Prostate gland (tissue), 2 donors: ENCODE data around the gene LOC101059915.

ENCODE experiments used
- DNase-seq: peaks from one replicate; pipeline ENCODE4 v3.0.0-alpha.2; 2019; ENCODE audit warnings: low spot score
- H3K27ac ChIP-seq, 2 donors: fragments of 200-600 bp; sonication (generic); 2 replicates each; pipeline ENCODE4 v1.5.1; 2017 to 2019
- H3K27me3 ChIP-seq: fragments of 200-600 bp; sonication (generic); replicated peaks from 2 replicates; pipeline ENCODE4 v1.5.1; 2019; ENCODE audit not compliant: insufficient read depth
- H3K36me3 ChIP-seq, 2 donors: fragments of 200-600 bp; sonication (generic); 1 replicate in 1 of 2; 2 replicates in 1 of 2; pipeline versions ENCODE4 v1.5.1 to v1.8.1; 2017 to 2019
- H3K4me1 ChIP-seq: fragments of 200-600 bp; sonication (generic); replicated peaks from 2 replicates; pipeline ENCODE4 v1.5.1; 2019
- H3K4me3 ChIP-seq, 2 donors: fragments of 200-600 bp; sonication (generic); 2 replicates each; pipeline ENCODE4 v1.5.1; 2017 to 2019
- H3K9me3 ChIP-seq: fragments of 200-600 bp; sonication (generic); 2 replicates; pipeline ENCODE4 v1.5.1; 2017
- POLR2A ChIP-seq: fragments of 450-650 bp; IDR thresholded peaks from one replicate; pipeline ENCODE4 v1.6.1; 2016; ENCODE audit warnings: antibody characterized with exemption, mild to moderate bottlenecking
- POLR2AphosphoS5 ChIP-seq: sonication (generic); formaldehyde crosslinking; IDR thresholded peaks from one replicate; pipeline ENCODE4 v1.6.1; 2017; ENCODE audit warnings: antibody characterized with exemption
- WGBS: methylation state at CpG from one replicate; pipeline ENCODE4 v1.1.5; 2018; 5-methylcytosine and 5-hydroxymethylcytosine counted together
- intact Hi-C: fragments of 100-400 bp; cut with DNase I; formaldehyde crosslinking; loops from one replicate; pipeline ENCODE4 v1.14.2; 2022
- TF ChIP-seq, protein P1 (sequence below), 4 experiments: fragments of 200-600 bp in 2 of 4; fragments of 450-650 bp in 2 of 4; sonication (generic) in 2 of 4; IDR thresholded peaks; 1 replicate in 3 of 4; 2 replicates in 1 of 4; pipeline ENCODE4 v1.5.1; 2016 to 2019; ENCODE audit warnings: antibody characterized with exemption in 4 of 4, mild to moderate bottlenecking in 2 of 4, moderate library complexity in 2 of 4

LOC101059915 gene

DNA sequence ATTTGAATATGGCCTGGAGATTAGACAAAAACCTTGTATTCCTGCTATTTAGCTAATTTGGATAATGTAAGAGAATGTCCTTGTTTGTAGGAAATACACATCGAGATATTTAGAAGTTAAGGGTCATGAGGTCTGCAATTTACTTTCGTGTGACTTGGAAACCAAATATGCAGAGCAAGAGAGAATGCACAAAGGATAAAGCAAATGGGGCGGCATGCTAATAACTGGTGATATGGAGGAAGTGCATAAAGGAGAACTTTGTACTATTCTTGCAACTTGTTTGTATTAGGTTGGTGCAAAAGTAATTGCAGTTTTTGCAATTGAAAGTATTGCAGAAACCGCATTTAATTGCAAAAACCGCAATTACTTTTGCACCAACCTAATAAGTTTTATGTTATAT is 41.9 kb upstream of the LOC101059915 start:
- TF ChIP-seq POLR2A (no peak), POLR2AphosphoS5 (no peak)
- TF ChIP-seq, protein P1, sequence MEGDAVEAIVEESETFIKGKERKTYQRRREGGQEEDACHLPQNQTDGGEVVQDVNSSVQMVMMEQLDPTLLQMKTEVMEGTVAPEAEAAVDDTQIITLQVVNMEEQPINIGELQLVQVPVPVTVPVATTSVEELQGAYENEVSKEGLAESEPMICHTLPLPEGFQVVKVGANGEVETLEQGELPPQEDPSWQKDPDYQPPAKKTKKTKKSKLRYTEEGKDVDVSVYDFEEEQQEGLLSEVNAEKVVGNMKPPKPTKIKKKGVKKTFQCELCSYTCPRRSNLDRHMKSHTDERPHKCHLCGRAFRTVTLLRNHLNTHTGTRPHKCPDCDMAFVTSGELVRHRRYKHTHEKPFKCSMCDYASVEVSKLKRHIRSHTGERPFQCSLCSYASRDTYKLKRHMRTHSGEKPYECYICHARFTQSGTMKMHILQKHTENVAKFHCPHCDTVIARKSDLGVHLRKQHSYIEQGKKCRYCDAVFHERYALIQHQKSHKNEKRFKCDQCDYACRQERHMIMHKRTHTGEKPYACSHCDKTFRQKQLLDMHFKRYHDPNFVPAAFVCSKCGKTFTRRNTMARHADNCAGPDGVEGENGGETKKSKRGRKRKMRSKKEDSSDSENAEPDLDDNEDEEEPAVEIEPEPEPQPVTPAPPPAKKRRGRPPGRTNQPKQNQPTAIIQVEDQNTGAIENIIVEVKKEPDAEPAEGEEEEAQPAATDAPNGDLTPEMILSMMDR (IDR thresholded peaks at IDR 0.05): no peak
- intact Hi-C loops: no loop called here
- H3K36me3 ChIP-seq: no peaks in the 10 kb centered on the region
- no peaks in the 10 kb centered on the region for H3K4me1 ChIP-seq
- H3K27me3 ChIP-seq: no peaks in the 10 kb centered on the region
- no peaks in the 10 kb centered on the region for H3K9me3 ChIP-seq
- no peak overlapping the region for H3K4me3 ChIP-seq
- WGBS: 93% methylated on average over 5 of the region's 5 CpGs
- no peak overlapping the region for H3K27ac ChIP-seq
- DNase-seq: no peak

DNA sequence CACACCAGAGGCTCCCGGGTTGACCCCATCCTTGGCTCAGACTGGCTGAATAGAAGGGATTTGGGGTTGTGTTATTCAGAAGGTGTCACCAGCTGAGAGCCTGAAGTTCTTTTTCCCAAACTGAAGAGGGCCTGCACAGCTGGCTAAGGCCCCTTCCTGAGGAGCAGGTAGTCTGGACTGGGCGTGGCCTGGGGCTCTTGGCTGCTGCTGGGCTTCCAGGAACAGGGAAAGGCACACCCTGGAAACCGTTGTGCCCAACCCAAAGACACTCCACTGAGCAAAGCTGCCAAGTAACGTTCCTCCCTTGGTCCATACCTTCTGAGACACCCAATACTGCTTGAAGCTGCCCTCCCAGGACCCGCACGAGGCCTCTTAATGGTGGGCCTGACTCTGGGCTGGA is 40.8 kb upstream of the LOC101059915 start:
- TF ChIP-seq POLR2AphosphoS5 (no peak), POLR2A (no peak)
- TF ChIP-seq, protein P1 (IDR thresholded peaks at IDR 0.05): no peak
- intact Hi-C loops: no loop called here
- Histone ChIP-seq H3K9me3 (no peaks in the 10 kb centered on the region), H3K27ac (no peak overlapping the region), H3K27me3 (no peaks in the 10 kb centered on the region), H3K4me1 (no peaks in the 10 kb centered on the region), H3K36me3 (no peaks in the 10 kb centered on the region), H3K4me3 (no peak overlapping the region)
- 81% methylated on average over 6 of the region's 6 CpGs for WGBS
- no peak for DNase-seq

DNA sequence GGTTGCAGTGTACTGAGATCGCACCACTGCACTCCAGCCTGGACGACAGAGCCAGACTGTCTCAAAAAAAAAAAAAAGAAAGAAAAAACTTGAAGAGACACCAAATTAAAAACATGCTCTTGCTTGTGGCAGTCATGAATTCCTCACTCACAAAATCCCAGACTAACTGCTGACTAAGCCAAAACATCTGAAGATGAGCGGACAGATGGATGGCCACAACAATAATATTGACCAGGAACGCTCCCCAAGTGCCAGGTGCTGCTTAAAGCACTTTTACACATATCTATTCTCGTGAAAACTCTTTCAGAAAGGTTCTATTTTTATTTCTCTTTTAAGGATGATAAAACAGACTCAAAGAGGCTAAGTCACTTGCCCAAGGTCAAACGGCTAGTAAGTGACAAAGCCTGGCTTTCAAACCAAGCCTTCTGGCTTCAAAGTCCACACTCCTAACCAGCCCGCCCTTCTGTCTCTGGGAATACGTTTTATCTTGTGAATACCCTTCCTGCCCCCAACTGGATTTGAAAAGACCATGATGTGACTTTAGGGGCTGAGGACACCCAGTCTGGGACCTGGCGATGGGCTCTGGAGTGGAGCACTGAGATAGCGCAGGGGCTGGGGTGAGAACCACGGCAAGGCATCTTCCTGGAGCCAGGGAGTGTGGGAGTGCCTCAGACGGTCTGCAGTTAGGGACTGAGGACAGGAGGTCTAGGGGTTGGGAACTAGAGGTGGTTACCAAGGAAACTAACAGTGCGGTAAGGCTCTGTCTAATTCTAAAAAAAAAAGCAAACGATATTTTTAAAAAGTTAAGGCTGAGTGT is 39.5 kb upstream of the LOC101059915 start:
- H3K36me3 ChIP-seq: no peaks in the 10 kb centered on the region
- no peak overlapping the region for H3K27ac ChIP-seq
- no peaks in the 10 kb centered on the region for H3K4me1 ChIP-seq
- H3K27me3 ChIP-seq: no peaks in the 10 kb centered on the region
- intact Hi-C loops: no loop called here
- 74% methylated on average over 14 of the region's 14 CpGs for WGBS
- DNase-seq: no peak
- no peaks in the 10 kb centered on the region for H3K9me3 ChIP-seq
- TF ChIP-seq POLR2A: no peak
- TF ChIP-seq, protein P1 (IDR thresholded peaks at IDR 0.05): no peak
- TF ChIP-seq POLR2AphosphoS5: no peak
- no peak overlapping the region for H3K4me3 ChIP-seq

DNA sequence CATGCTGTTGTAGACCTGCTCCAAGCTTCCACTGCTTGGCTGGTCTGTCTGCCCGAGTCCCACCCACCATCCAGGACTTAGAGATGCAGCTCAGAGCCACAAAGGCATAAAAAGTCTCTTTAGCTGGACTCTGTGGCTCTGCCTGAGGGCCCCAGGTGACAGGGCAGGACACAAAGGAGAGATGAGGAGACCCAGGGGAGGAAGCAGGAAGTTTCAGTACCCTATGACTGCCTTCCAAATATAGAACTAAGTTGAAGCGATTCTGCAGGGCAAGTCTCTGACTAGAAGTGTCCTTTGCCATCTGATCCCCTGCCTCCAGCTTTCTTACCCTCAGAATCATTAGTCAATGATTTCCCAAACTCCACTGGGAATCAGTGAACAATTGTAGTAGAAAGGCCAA is 37.9 kb upstream of the LOC101059915 start:
- Histone ChIP-seq H3K9me3 (no peaks in the 10 kb centered on the region), H3K36me3 (no peaks in the 10 kb centered on the region), H3K27ac (no peak overlapping the region), H3K4me3 (no peak overlapping the region), H3K4me1 (no peaks in the 10 kb centered on the region), H3K27me3 (no peaks in the 10 kb centered on the region)
- DNase-seq: no peak
- TF ChIP-seq, protein P1 (IDR thresholded peaks at IDR 0.05): no peak
- no peak for TF ChIP-seq POLR2AphosphoS5
- no peak for TF ChIP-seq POLR2A
- 83% methylated on average over 2 of the region's 2 CpGs for WGBS
- intact Hi-C loops: no loop called here
